K562 (cell line): Measurements from ENCODE around the gene CUX1. TPM values are rescaled to one million over a fixed set of nuclear protein-coding genes. Genes with fewer than 3 reads are reported as not detected.

Experiments used
- BCOR ChIP-seq: fragments of 450-650 bp; IDR thresholded peaks from 2 replicates; pipeline ENCODE4 v1.6.1; 2016
- BDP1 ChIP-seq: IDR thresholded peaks from 3 replicates; pipeline ENCODE4 v1.6.1; 2011; ENCODE audit not compliant: insufficient read length, insufficient read depth
- BRD9 ChIP-seq: fragments of 450-650 bp; IDR thresholded peaks from 2 replicates; pipeline ENCODE4 v1.6.1; 2018; ENCODE audit warnings: low read depth; ENCODE audit not compliant: partially characterized antibody
- CHD1 ChIP-seq: fragments of 200-600 bp; sonication (generic); IDR thresholded peaks from one replicate; pipeline ENCODE4 v1.6.1; 2012; ENCODE audit warnings: mild to moderate bottlenecking, moderate library complexity, low read length, inconsistent platforms
- CHD2 ChIP-seq: IDR thresholded peaks from 2 replicates; pipeline ENCODE4 v1.6.1; 2011; ENCODE audit warnings: low read depth, low read length
- DPF2 ChIP-seq: fragments of 450-650 bp; IDR thresholded peaks from 2 replicates; pipeline ENCODE4 v1.6.1; 2016
- FOXP1 ChIP-seq: sonication (generic); formaldehyde crosslinking; IDR thresholded peaks from 2 replicates; pipeline ENCODE4 v1.8.0; 2022; ENCODE audit warnings: mild to moderate bottlenecking, missing genetic modification reagents
- HIVEP1 ChIP-seq: fragments of 250-450 bp; sonication (Bioruptor Pico); IDR thresholded peaks from 2 replicates; pipeline ENCODE4 v1.4.0; 2020; ENCODE audit warnings: mild to moderate bottlenecking
- HMGN3 ChIP-seq: IDR thresholded peaks from 2 replicates; pipeline ENCODE4 v1.6.1; 2011; ENCODE audit warnings: borderline replicate concordance, low read depth, mild to moderate bottlenecking, mixed read lengths, low read length; ENCODE audit not compliant: insufficient read length; ENCODE audit errors: extremely low read depth
- ILF3 ChIP-seq: fragments of 450-650 bp; IDR thresholded peaks from 2 replicates; pipeline ENCODE4 v1.6.1; 2018; ENCODE audit warnings: antibody characterized with exemption, mild to moderate bottlenecking, moderate library complexity, borderline replicate concordance
- L3MBTL2 ChIP-seq: fragments of 450-650 bp; IDR thresholded peaks from 2 replicates; pipeline ENCODE4 v1.6.1; 2016; ENCODE audit warnings: mild to moderate bottlenecking, moderate library complexity
- MEF2D ChIP-seq: conservative IDR thresholded peaks from 2 replicates; pipeline ENCODE4 v1.6.1; 2016; ENCODE audit warnings: low read depth, missing genetic modification characterization, missing compliant biosample characterization
- NONO ChIP-seq, 2 experiments: fragments of 200-400 bp in 1 of 2; fragments of 450-650 bp in 1 of 2; formaldehyde crosslinking in 1 of 2; IDR thresholded peaks; 2 replicates each; pipeline ENCODE4 v1.6.1; 2017; ENCODE audit warnings: low read depth in 2 of 2, mild to moderate bottlenecking in 2 of 2, moderate library complexity in 2 of 2, low read length in 1 of 2
- POLR2H ChIP-seq: IDR thresholded peaks from 2 replicates; pipeline ENCODE4 v1.6.1; 2016; ENCODE audit warnings: missing genetic modification characterization, low read depth, mild to moderate bottlenecking, control low read depth, missing compliant biosample characterization, moderate library complexity
- RBM22 ChIP-seq: fragments of 200-400 bp; formaldehyde crosslinking; IDR thresholded peaks from 2 replicates; pipeline ENCODE4 v1.6.1; 2018; ENCODE audit warnings: low read length, low read depth; ENCODE audit not compliant: poor library complexity, severe bottlenecking
- RBM34 ChIP-seq: fragments of 200-400 bp; formaldehyde crosslinking; IDR thresholded peaks from 2 replicates; pipeline ENCODE4 v1.6.1; 2018; ENCODE audit warnings: low read length, borderline replicate concordance; ENCODE audit not compliant: insufficient read depth
- RFX7 ChIP-seq: fragments of 250-450 bp; sonication (Bioruptor Pico); IDR thresholded peaks from 2 replicates; pipeline ENCODE4 v1.5.1; 2021; ENCODE audit warnings: mild to moderate bottlenecking
- SETDB1 ChIP-seq: IDR thresholded peaks from one replicate; pipeline ENCODE4 v1.6.1; 2012; ENCODE audit warnings: low read length, control low read depth, inconsistent platforms
- TAF7 ChIP-seq: fragments of 450-650 bp; IDR thresholded peaks from 2 replicates; pipeline ENCODE4 v1.6.1; 2016; ENCODE audit warnings: missing genetic modification characterization, missing compliant biosample characterization
- ZKSCAN8 ChIP-seq: fragments of 200-800 bp; sonication (Bioruptor generic); IDR thresholded peaks from 2 replicates; pipeline ENCODE4 v1.6.1; 2016; ENCODE audit warnings: missing genetic modification characterization, missing compliant biosample characterization
- ZNF174 ChIP-seq: fragments of 250-450 bp; sonication (Bioruptor Pico); IDR thresholded peaks from 2 replicates; pipeline ENCODE4 v1.4.0; 2020; ENCODE audit warnings: mild to moderate bottlenecking
- ZNF224 ChIP-seq: sonication (generic); formaldehyde crosslinking; IDR thresholded peaks from 2 replicates; pipeline ENCODE4 v1.8.0; 2022; ENCODE audit warnings: mild to moderate bottlenecking, missing genetic modification reagents
- ZNF253 ChIP-seq: fragments of 250-450 bp; sonication (Bioruptor Pico); conservative IDR thresholded peaks from 2 replicates; pipeline ENCODE4 v1.6.1; 2021; ENCODE audit warnings: mild to moderate bottlenecking
- ZZZ3 ChIP-seq: fragments of 450-650 bp; IDR thresholded peaks from 2 replicates; pipeline ENCODE4 v1.6.1; 2016; ENCODE audit warnings: antibody characterized with exemption, mild to moderate bottlenecking, moderate library complexity
- polyA plus RNA-seq, 8 experiments: library from polyadenylated mRNA; depleted of rRNA in 4 of 8; stranded (reverse) in 5 of 8; unstranded in 3 of 8; fragments of >200 nt; fragmentation: Nextera tagmentation in 2 of 8; fragmentation: Illumina TruSeq in 1 of 8; extraction: Ambion mirVana in 2 of 8; extraction: Trizol in 1 of 8; gene quantifications; 2 replicates each; pipeline versions ENCODE4 v1.2.1 to v1.2.3, GENCODE V29; 2011 to 2014; ENCODE audit warnings: inconsistent platforms in 1 of 8, missing spikeins in 1 of 8
- total RNA-seq, 7 experiments: library from RNA; depleted of rRNA in 6 of 7; stranded (reverse); fragments of >200 nt in 6 of 7; fragmentation: Illumina TruSeq in 2 of 7; extraction: Trizol in 2 of 7; gene quantifications; 2 replicates each; pipeline versions ENCODE4 v1.2.1 to v1.2.3, GENCODE V29; 2011 to 2021; ENCODE audit warnings: low replicate concordance in 1 of 7
- TF ChIP-seq, protein P1 (sequence below): sonication (generic); formaldehyde crosslinking; IDR thresholded peaks from 2 replicates; pipeline ENCODE4 v1.9.0; 2022; ENCODE audit warnings: mild to moderate bottlenecking, missing genetic modification reagents
- TF ChIP-seq, protein P2 (sequence below): fragments of 250-450 bp; sonication (Bioruptor Pico); IDR thresholded peaks from 2 replicates; pipeline ENCODE4 v1.6.1; 2021; ENCODE audit warnings: mild to moderate bottlenecking
- TF ChIP-seq, protein P3 (sequence below): sonication (generic); formaldehyde crosslinking; IDR thresholded peaks from 2 replicates; pipeline ENCODE4 v1.5.0; 2020; ENCODE audit warnings: missing genetic modification reagents
- TF ChIP-seq, protein P4 (sequence below), 3 experiments: fragments of 200-800 bp in 1 of 3; fragments of 250-450 bp in 1 of 3; fragments of 450-650 bp in 1 of 3; sonication (Bioruptor Pico) in 1 of 3; sonication (Bioruptor generic) in 1 of 3; formaldehyde crosslinking in 1 of 3; IDR thresholded peaks; 2 replicates each; pipeline versions ENCODE4 v1.6.1 to v1.8.0; 2016 to 2022; ENCODE audit warnings: mild to moderate bottlenecking in 2 of 3, missing genetic modification characterization in 2 of 3, missing compliant biosample characterization in 1 of 3, moderate library complexity in 1 of 3

CUX1 gene
- total and polyA plus RNA-seq, 9 of the 15 experiments (the other 6 are each of a cell fraction or from before 2014, with no cell fraction given), result 3.6 to 55.3 (median 25.2) TPM

DNA sequence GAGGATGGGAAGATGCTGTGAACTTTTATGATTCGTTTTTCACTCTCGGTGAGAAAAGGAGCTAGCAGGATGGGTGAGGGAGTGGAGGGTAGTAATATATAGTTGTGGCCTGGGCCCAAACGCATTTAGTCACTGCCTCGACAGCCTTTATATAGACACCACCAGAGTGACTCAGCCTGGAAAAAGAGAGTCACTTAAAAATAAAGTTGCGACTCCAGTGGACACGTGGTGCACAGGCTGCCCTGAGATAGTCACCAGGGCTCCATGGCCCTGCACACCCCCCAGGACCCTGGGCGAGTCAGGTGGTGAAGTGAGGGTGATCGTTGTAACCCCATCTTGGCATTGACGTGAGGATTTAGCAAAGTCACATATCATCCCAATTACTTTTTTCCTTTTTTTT, 106.7 kb downstream of the CUX1 start (continued):
- TF ChIP-seq CHD2, result no peak
- no peak for TF ChIP-seq ZKSCAN8 (CRISPR knock-in tag)
- TF ChIP-seq, protein P1, sequence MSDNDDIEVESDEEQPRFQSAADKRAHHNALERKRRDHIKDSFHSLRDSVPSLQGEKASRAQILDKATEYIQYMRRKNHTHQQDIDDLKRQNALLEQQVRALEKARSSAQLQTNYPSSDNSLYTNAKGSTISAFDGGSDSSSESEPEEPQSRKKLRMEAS (CRISPR knock-in tag), result peak; percentile 59
- TF ChIP-seq RFX7 (CRISPR knock-in tag), result no peak
- no peak for TF ChIP-seq CHD1
- TF ChIP-seq BDP1, result no peak
- TF ChIP-seq NONO (IDR thresholded peaks at IDR 0.05; ENCODE audit: low read depth in 2 of 2, low read length in 1 of 2), result no peak
- TF ChIP-seq HMGN3, result no peak
- TF ChIP-seq, protein P2, sequence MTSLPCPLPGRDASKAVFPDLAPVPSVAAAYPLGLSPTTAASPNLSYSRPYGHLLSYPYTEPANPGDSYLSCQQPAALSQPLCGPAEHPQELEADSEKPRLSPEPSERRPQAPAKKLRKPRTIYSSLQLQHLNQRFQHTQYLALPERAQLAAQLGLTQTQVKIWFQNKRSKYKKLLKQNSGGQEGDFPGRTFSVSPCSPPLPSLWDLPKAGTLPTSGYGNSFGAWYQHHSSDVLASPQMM (CRISPR knock-in tag), result no peak
- TF ChIP-seq HIVEP1 (CRISPR knock-in tag), result no peak
- TF ChIP-seq RBM22, result no peak
- TF ChIP-seq DPF2, result no peak
- TF ChIP-seq TAF7 (tag), result no peak
- TF ChIP-seq BRD9, result no peak
- TF ChIP-seq ZNF174, result no peak
- no peak for TF ChIP-seq FOXP1 (CRISPR knock-in tag)
- TF ChIP-seq, protein P3, sequence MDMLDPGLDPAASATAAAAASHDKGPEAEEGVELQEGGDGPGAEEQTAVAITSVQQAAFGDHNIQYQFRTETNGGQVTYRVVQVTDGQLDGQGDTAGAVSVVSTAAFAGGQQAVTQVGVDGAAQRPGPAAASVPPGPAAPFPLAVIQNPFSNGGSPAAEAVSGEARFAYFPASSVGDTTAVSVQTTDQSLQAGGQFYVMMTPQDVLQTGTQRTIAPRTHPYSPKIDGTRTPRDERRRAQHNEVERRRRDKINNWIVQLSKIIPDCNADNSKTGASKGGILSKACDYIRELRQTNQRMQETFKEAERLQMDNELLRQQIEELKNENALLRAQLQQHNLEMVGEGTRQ (CRISPR knock-in tag), result peak; percentile 54
- TF ChIP-seq ZNF253 (CRISPR knock-in tag), result no peak
- no peak for TF ChIP-seq MEF2D (tag)
- TF ChIP-seq BCOR, result no peak
- no peak for TF ChIP-seq ZZZ3
- TF ChIP-seq, protein P4, sequence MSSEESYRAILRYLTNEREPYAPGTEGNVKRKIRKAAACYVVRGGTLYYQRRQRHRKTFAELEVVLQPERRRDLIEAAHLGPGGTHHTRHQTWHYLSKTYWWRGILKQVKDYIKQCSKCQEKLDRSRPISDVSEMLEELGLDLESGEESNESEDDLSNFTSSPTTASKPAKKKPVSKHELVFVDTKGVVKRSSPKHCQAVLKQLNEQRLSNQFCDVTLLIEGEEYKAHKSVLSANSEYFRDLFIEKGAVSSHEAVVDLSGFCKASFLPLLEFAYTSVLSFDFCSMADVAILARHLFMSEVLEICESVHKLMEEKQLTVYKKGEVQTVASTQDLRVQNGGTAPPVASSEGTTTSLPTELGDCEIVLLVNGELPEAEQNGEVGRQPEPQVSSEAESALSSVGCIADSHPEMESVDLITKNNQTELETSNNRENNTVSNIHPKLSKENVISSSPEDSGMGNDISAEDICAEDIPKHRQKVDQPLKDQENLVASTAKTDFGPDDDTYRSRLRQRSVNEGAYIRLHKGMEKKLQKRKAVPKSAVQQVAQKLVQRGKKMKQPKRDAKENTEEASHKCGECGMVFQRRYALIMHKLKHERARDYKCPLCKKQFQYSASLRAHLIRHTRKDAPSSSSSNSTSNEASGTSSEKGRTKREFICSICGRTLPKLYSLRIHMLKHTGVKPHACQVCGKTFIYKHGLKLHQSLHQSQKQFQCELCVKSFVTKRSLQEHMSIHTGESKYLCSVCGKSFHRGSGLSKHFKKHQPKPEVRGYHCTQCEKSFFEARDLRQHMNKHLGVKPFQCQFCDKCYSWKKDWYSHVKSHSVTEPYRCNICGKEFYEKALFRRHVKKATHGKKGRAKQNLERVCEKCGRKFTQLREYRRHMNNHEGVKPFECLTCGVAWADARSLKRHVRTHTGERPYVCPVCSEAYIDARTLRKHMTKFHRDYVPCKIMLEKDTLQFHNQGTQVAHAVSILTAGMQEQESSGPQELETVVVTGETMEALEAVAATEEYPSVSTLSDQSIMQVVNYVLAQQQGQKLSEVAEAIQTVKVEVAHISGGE (CRISPR knock-in tag; IDR thresholded peaks at IDR 0.05), result no peak
- no peak for TF ChIP-seq POLR2H
- no peak for TF ChIP-seq L3MBTL2
- TF ChIP-seq ZNF224 (CRISPR knock-in tag), result no peak
- TF ChIP-seq ILF3, result no peak
- no peak for TF ChIP-seq SETDB1
- no peak for TF ChIP-seq RBM34
